ENCODE results near the gene ZDHHC22. TPM values are rescaled to one million over a fixed set of nuclear protein-coding genes. Genes with fewer than 3 reads are reported as not detected.

Gene ZDHHC22
- total RNA-seq, 1 experiment from 2014 or later, result not detected

GRCh38 chr14:77157740-77158139 lies 16.1 kb upstream of the ZDHHC22 start:
- DNase-seq (ENCODE audit: low read depth), result no peak

GRCh38 chr14:77155083-77155482 lies 13.5 kb upstream of the ZDHHC22 start:
- DNase-seq (ENCODE audit: low read depth), result no peak

GRCh38 chr14:77154421-77154820 lies 12.8 kb upstream of the ZDHHC22 start:
- no peak for DNase-seq (ENCODE audit: low read depth)

- no peak for DNase-seq (ENCODE audit: low read depth)
Measured at GRCh38 chr14:77153802-77154201, 12.2 kb upstream of the ZDHHC22 start.

GRCh38 chr14:77151918-77152588 lies 10.5 kb upstream of the ZDHHC22 start:
- DNase-seq (ENCODE audit: low read depth), result no peak

GRCh38 chr14:77151245-77151644 lies 9.7 kb upstream of the ZDHHC22 start:
- peak; percentile 36 for DNase-seq (ENCODE audit: low read depth)

GRCh38 chr14:77148510-77149231 lies 7.1 kb upstream of the ZDHHC22 start:
- DNase-seq (ENCODE audit: low read depth), result peak; percentile 24

GRCh38 chr14:77145975-77146740 lies 4.6 kb upstream of the ZDHHC22 start:
- DNase-seq (ENCODE audit: low read depth), result no peak

GRCh38 chr14:77144412-77145115 lies 3.0 kb upstream of the ZDHHC22 start:
- no peak for DNase-seq (ENCODE audit: low read depth)

GRCh38 chr14:77143071-77143470 lies 1.5 kb upstream of the ZDHHC22 start:
- DNase-seq (ENCODE audit: low read depth), result peak; percentile 12

GRCh38 chr14:77142005-77142800 lies 612 bp upstream of the ZDHHC22 start:
- DNase-seq (ENCODE audit: low read depth), result no peak

- peak; percentile 40 for DNase-seq (ENCODE audit: low read depth)
Measured at GRCh38 chr14:77140359-77141213, 1.0 kb downstream of the ZDHHC22 start.

GRCh38 chr14:77139540-77140358 lies 1.8 kb downstream of the ZDHHC22 start:
- peak; percentile 68 for DNase-seq (ENCODE audit: low read depth)

GRCh38 chr14:77139022-77139421 lies 2.6 kb downstream of the ZDHHC22 start:
- no peak for DNase-seq (ENCODE audit: low read depth)

- DNase-seq (ENCODE audit: low read depth), result peak; percentile 74
Measured at GRCh38 chr14:77133720-77134338, 7.8 kb downstream of the ZDHHC22 start.

- no peak for DNase-seq (ENCODE audit: low read depth)
Measured at GRCh38 chr14:77131871-77132486, 9.6 kb downstream of the ZDHHC22 start.

GRCh38 chr14:77131206-77131605 lies 10.4 kb downstream of the ZDHHC22 start:
- no peak for DNase-seq (ENCODE audit: low read depth)

- no peak for DNase-seq (ENCODE audit: low read depth)
Measured at GRCh38 chr14:77130386-77130785, 11.2 kb downstream of the ZDHHC22 start.
